PC-3 (cell line): Measurements from ENCODE around the gene SCIN. TPM values are rescaled to one million over a fixed set of nuclear protein-coding genes. Genes with fewer than 3 reads are reported as not detected.

Experiments used
- ATAC-seq: fragments of 200-7000 bp; cut with Tn5 transposase; 2 replicates; pipeline ENCODE4 v1.9.1; 2020; ENCODE audit warnings: mild to moderate bottlenecking, moderate library complexity
- BruUV-seq: library from RNA; stranded (reverse); fragments of 400-500 nt; replicated peaks from 2 replicates; lab custom pipeline; 2021; lab: Mats Ljungman, UMichigan
- CTCF ChIA-PET: fragments of 300-600 bp; sonication (Branson Sonifier 250); formaldehyde crosslinking; loops from one replicate; lab custom pipeline; 2022; ENCODE audit warnings: antibody characterized with exemption; lab: Charles Lee
- POLR2A ChIA-PET: fragments of 300-600 bp; sonication (Branson Sonifier 250); formaldehyde crosslinking; loops from one replicate; lab custom pipeline; 2022; ENCODE audit warnings: antibody characterized with exemption; ENCODE audit not compliant: unreplicated experiment; lab: Charles Lee
- DNase-seq: peaks from one replicate; pipeline ENCODE4 v3.0.0-alpha.2; 2015
- H2AFZ ChIP-seq: fragments of 300-600 bp; sonication (generic); 2 replicates; pipeline ENCODE4 v1.6.0; 2016; ENCODE audit warnings: antibody characterized with exemption, low read length
- H3F3A ChIP-seq: fragments of 300-600 bp; sonication (generic); one replicate; pipeline ENCODE4 v1.6.0; 2017; ENCODE audit warnings: antibody characterized with exemption, low read length, control low read depth, mild to moderate bottlenecking; ENCODE audit not compliant: unreplicated experiment
- H3K27ac ChIP-seq: fragments of 300-600 bp; sonication (generic); 2 replicates; pipeline ENCODE4 v1.5.1; 2016; ENCODE audit warnings: mild to moderate bottlenecking, low read length
- H3K27me3 ChIP-seq: fragments of 300-600 bp; sonication (generic); 2 replicates; pipeline ENCODE4 v1.6.1; 2016; ENCODE audit warnings: low read length, mixed read lengths
- H3K36me3 ChIP-seq: fragments of 300-600 bp; sonication (generic); 2 replicates; pipeline ENCODE4 v1.6.1; 2016; ENCODE audit warnings: low read depth, mixed run types, low read length, mixed read lengths
- H3K4me1 ChIP-seq: fragments of 300-600 bp; sonication (generic); 2 replicates; pipeline ENCODE4 v1.5.1; 2016; ENCODE audit warnings: low read length; ENCODE audit not compliant: insufficient read depth
- H3K4me2 ChIP-seq: fragments of 300-600 bp; sonication (generic); 2 replicates; pipeline ENCODE4 v1.6.0; 2016; ENCODE audit warnings: low read length
- H3K4me3 ChIP-seq: fragments of 300-600 bp; sonication (generic); 2 replicates; pipeline ENCODE4 v1.5.1; 2016; ENCODE audit warnings: mild to moderate bottlenecking, low read length, mixed read lengths
- H3K79me2 ChIP-seq: fragments of 300-600 bp; sonication (generic); 2 replicates; pipeline ENCODE4 v1.6.1; 2017; ENCODE audit warnings: low read length, mixed read lengths
- H3K9ac ChIP-seq: fragments of 300-600 bp; sonication (generic); 2 replicates; pipeline ENCODE4 v1.6.0; 2016; ENCODE audit warnings: mild to moderate bottlenecking, low read length
- H3K9me2 ChIP-seq: fragments of 300-600 bp; sonication (generic); replicated peaks from 2 replicates; pipeline ENCODE4 v1.6.1; 2016; ENCODE audit warnings: mixed run types, low read length, mixed read lengths
- H3K9me3 ChIP-seq: fragments of 300-600 bp; sonication (generic); 2 replicates; pipeline ENCODE4 v1.6.1; 2016; ENCODE audit warnings: low read length, mixed read lengths
- H4K20me1 ChIP-seq: fragments of 300-600 bp; sonication (generic); 2 replicates; pipeline ENCODE4 v1.6.1; 2016; ENCODE audit warnings: low read length, mixed read lengths
- EZH2 ChIP-seq: fragments of 300-600 bp; sonication (generic); IDR thresholded peaks from one replicate; pipeline ENCODE4 v1.6.1; 2017; ENCODE audit warnings: antibody characterized with exemption, mild to moderate bottlenecking, low read length; ENCODE audit not compliant: unreplicated experiment
- EZH2phosphoT487 ChIP-seq: fragments of 300-600 bp; sonication (generic); IDR thresholded peaks from 2 replicates; pipeline ENCODE4 v1.6.1; 2018; ENCODE audit warnings: mild to moderate bottlenecking, antibody characterized with exemption, low read length, borderline replicate concordance
- intact Hi-C: fragments of 100-400 bp; cut with micrococcal nuclease; formaldehyde crosslinking; loops from 2 replicates; pipeline ENCODE4 v1.9.0; 2023
- total RNA-seq: library from RNA; depleted of rRNA; stranded (reverse); fragments of >200 nt; gene quantifications from 2 replicates; pipeline ENCODE4 v1.2.3, GENCODE V29; 2014
- TF ChIP-seq, protein P1 (sequence below): fragments of 300-600 bp; sonication (generic); conservative IDR thresholded peaks from 2 replicates; pipeline ENCODE4 v1.5.1; 2017; ENCODE audit warnings: antibody characterized with exemption, low read depth, mild to moderate bottlenecking, low read length

SCIN gene
- total RNA-seq, 1 experiment from 2014 or later: 0.91 TPM

DNA sequence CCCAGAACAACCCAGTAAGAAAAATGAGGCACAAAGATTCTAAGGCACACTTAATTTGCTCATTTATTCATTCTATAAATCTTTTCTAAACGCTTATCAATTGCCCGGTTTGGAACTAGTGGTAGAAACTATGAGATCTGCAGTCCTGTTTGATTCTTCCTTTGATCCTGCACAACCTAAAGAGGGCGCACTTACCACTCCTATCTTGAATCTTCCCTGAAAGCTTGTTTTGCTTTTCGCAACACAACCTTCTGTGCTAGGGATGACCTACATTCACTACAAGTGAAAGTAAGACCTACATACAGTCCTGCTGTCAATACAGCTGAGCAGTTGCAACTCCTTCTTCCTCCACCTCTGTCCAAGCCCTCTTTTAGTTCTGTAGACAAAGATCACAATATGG lies 104.3 kb downstream of the SCIN start:
- TF ChIP-seq, protein P1, sequence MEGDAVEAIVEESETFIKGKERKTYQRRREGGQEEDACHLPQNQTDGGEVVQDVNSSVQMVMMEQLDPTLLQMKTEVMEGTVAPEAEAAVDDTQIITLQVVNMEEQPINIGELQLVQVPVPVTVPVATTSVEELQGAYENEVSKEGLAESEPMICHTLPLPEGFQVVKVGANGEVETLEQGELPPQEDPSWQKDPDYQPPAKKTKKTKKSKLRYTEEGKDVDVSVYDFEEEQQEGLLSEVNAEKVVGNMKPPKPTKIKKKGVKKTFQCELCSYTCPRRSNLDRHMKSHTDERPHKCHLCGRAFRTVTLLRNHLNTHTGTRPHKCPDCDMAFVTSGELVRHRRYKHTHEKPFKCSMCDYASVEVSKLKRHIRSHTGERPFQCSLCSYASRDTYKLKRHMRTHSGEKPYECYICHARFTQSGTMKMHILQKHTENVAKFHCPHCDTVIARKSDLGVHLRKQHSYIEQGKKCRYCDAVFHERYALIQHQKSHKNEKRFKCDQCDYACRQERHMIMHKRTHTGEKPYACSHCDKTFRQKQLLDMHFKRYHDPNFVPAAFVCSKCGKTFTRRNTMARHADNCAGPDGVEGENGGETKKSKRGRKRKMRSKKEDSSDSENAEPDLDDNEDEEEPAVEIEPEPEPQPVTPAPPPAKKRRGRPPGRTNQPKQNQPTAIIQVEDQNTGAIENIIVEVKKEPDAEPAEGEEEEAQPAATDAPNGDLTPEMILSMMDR: peak; percentile 70
- TF ChIP-seq EZH2 (no peak), EZH2phosphoT487 (no peak)
- ATAC-seq: no peak
- Histone ChIP-seq H3K79me2 (no peaks in the 10 kb centered on the region), H2AFZ (no peak overlapping the region), H3F3A (no peaks in the 10 kb centered on the region), H3K4me3 (no peak overlapping the region), H3K27ac (no peak overlapping the region), H3K9me2 (no peaks in the 10 kb centered on the region), H3K4me2 (no peak overlapping the region), H3K27me3 (no peaks in the 10 kb centered on the region), H3K9me3 (no peaks in the 10 kb centered on the region), H3K36me3 (no peaks in the 10 kb centered on the region), H4K20me1 (no peaks in the 10 kb centered on the region), H3K4me1 (peaks cover 10% of the 10 kb centered on the region), H3K9ac (no peak overlapping the region)
- DNase-seq: peak; percentile 57
- POLR2A ChIA-PET: no interaction called here
- CTCF ChIA-PET: no interaction called here
- intact Hi-C loops: no loop called here
- no TSS peak for BruUV-seq

DNA sequence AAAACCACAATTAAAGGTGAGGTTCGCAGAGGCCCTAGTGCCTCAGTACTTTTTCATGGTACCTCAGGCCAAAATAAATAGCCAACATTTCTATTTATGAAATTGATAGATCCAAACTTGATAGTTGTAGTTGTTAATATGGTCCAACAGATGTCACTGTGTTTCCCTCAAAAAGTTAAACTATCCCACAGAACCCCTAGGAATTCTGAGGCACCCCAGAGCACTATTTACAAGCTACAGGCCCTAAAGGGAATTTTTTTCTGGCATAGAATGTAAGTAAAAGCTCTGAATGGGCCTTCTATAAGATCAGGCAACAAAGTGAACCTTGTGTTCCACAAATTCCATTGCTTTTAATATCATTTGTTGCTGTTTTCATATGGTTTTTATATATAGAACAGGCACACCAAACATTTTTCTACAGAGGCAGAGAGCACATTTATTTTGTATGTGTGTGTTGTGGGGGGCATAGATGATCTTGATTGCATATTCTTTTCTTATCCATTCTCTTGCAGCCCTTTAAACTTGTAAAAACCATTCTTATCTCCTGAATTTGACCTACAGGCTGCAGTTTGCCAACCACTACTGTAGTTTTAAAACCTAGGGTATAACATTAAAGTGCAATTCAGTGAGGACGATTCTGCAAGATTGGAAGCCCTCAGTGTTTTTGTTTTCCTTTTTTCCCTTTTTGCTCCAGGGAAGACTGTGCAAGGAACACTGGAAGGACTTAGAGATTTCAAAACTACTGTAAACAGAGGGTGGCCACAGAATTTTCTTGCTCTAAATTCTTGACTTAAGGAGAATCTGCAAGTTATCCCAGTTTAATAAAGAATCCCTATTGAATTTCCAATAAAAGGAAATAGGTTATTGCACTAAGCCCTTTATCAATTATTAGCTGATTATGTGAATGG lies 113.4 kb downstream of the SCIN start:
- Histone ChIP-seq H3K27me3 (no peaks in the 10 kb centered on the region), H3K4me2 (no peak overlapping the region), H3K9me3 (no peaks in the 10 kb centered on the region), H3K9ac (no peak overlapping the region), H4K20me1 (peaks cover 6% of the 10 kb centered on the region), H3K27ac (no peak overlapping the region), H3F3A (no peaks in the 10 kb centered on the region), H3K9me2 (no peaks in the 10 kb centered on the region), H3K79me2 (peaks cover 14% of the 10 kb centered on the region), H3K4me3 (no peak overlapping the region), H3K36me3 (no peaks in the 10 kb centered on the region), H3K4me1 (peaks cover 12% of the 10 kb centered on the region), H2AFZ (no peak overlapping the region)
- intact Hi-C loops: loop anchor here (1.0 to 2.0 kb wide), 2 partner anchors 45 to 159 kb away; no protein-coding TSS in a partner anchor
- ChIA-PET POLR2A (no interaction called here), CTCF (no interaction called here)
- ATAC-seq: no peak
- DNase-seq: peak; percentile 18
- no TSS peak for BruUV-seq
- TF ChIP-seq, protein P1: peak; percentile 62
- TF ChIP-seq EZH2phosphoT487: no peak
- no peak for TF ChIP-seq EZH2

DNA sequence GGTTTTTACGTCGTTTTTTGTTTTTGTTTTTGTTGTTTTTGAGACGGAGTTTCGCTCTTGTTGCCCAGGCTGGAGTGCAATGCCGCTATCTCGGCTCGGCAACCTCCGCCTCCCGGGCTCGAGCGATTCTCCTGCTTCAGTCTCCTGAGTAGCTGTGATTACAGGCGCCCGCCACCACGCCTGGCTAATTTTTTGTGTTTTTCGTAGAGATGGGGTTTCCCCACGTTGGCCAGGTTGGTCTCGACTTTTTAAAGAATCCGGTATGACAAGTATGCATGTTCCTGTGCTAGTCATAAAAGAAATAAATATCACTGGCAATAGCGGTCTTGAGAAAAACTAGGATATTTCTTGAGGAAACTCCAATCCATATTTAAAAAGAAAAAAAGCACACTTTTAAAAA lies 114.2 kb downstream of the SCIN start:
- no peak for ATAC-seq
- BruUV-seq: no TSS peak
- TF ChIP-seq EZH2: no peak
- no peak for TF ChIP-seq EZH2phosphoT487
- TF ChIP-seq, protein P1: no peak
- H2AFZ ChIP-seq: no peak overlapping the region
- no peak overlapping the region for H3K4me3 ChIP-seq
- H4K20me1 ChIP-seq: peaks cover 14% of the 10 kb centered on the region
- H3K27ac ChIP-seq: no peak overlapping the region
- CTCF ChIA-PET: no interaction called here
- no peak overlapping the region for H3K9ac ChIP-seq
- H3K9me3 ChIP-seq: no peaks in the 10 kb centered on the region
- no peaks in the 10 kb centered on the region for H3K9me2 ChIP-seq
- no peak for DNase-seq
- POLR2A ChIA-PET: no interaction called here
- H3K4me1 ChIP-seq: peaks cover 20% of the 10 kb centered on the region
- no peaks in the 10 kb centered on the region for H3K27me3 ChIP-seq
- H3K36me3 ChIP-seq: no peaks in the 10 kb centered on the region
- intact Hi-C loops: loop anchor here (1.0 to 5.0 kb wide), 3 partner anchors 495 to 579 kb away; no protein-coding TSS in a partner anchor
- no peaks in the 10 kb centered on the region for H3F3A ChIP-seq
- H3K4me2 ChIP-seq: no peak overlapping the region
- peaks cover 22% of the 10 kb centered on the region for H3K79me2 ChIP-seq
